ENCODE results near the gene BRINP3.

DNA sequence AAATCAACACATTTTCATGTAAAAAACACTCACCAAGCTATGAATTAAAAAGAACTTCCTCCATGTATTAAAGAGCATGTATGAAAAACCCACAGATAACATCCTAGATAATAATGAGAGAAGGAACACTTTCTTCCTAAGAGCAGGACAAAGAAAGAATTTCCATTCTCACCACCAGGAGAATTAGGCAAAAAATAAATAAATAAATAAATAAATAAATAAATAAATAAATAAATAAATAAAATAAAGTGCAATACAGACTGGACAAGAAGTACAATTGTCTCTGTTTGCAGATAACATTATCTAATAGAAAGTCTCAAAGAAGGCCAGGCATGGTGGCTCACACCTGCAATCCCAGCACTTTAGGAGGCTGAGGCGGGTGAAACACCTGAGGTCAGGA is 218.2 kb downstream of the BRINP3 start:
- no peak for TF ChIP-seq POLR2A (IDR thresholded peaks at IDR 0.05; ENCODE audit: extremely low read depth, insufficient read length)
- TF ChIP-seq, protein P1, sequence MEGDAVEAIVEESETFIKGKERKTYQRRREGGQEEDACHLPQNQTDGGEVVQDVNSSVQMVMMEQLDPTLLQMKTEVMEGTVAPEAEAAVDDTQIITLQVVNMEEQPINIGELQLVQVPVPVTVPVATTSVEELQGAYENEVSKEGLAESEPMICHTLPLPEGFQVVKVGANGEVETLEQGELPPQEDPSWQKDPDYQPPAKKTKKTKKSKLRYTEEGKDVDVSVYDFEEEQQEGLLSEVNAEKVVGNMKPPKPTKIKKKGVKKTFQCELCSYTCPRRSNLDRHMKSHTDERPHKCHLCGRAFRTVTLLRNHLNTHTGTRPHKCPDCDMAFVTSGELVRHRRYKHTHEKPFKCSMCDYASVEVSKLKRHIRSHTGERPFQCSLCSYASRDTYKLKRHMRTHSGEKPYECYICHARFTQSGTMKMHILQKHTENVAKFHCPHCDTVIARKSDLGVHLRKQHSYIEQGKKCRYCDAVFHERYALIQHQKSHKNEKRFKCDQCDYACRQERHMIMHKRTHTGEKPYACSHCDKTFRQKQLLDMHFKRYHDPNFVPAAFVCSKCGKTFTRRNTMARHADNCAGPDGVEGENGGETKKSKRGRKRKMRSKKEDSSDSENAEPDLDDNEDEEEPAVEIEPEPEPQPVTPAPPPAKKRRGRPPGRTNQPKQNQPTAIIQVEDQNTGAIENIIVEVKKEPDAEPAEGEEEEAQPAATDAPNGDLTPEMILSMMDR (IDR thresholded peaks at IDR 0.05; ENCODE audit: low read depth, low read length): no peak
- TF ChIP-seq, protein P2, sequence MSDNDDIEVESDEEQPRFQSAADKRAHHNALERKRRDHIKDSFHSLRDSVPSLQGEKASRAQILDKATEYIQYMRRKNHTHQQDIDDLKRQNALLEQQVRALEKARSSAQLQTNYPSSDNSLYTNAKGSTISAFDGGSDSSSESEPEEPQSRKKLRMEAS (IDR thresholded peaks at IDR 0.05; ENCODE audit: low read depth, low read length): no peak
